GM12878 (cell line): Measurements from ENCODE around the gene SEMA5B. TPM values are rescaled to one million over a fixed set of nuclear protein-coding genes. Genes with fewer than 3 reads are reported as not detected.

Experiments
- ATAC-seq: fragments of 200-7000 bp; cut with Tn5 transposase; 3 replicates; pipeline ENCODE4 v1.9.1; 2020; ENCODE audit warnings: mild to moderate bottlenecking, moderate library complexity
- BruUV-seq: library from RNA; stranded (reverse); fragments of 400-500 nt; replicated peaks from 2 replicates; lab custom pipeline; 2021; lab: Mats Ljungman, UMichigan
- CTCF ChIA-PET: fragments of 300-600 bp; sonication (Branson Sonifier 250); formaldehyde crosslinking; extraction: SDS; loops from one replicate; lab custom pipeline; 2021; ENCODE audit warnings: inconsistent platforms; lab: Yijun Ruan, JAX
- POLR2A ChIA-PET: fragments of 350-600 bp; formaldehyde crosslinking; extraction: SDS; loops from one replicate; lab custom pipeline; 2021; ENCODE audit warnings: inconsistent platforms; lab: Charles Lee
- RAD21 ChIA-PET: fragments of 300-600 bp; sonication (Branson Sonifier 250); formaldehyde crosslinking; loops from one replicate; lab custom pipeline; 2023; ENCODE audit warnings: antibody characterized with exemption; ENCODE audit not compliant: unreplicated experiment; lab: Charles Lee
- SMC1A ChIA-PET: fragments of 300-600 bp; sonication (Branson Sonifier 250); formaldehyde crosslinking; loops from one replicate; lab custom pipeline; 2023; ENCODE audit not compliant: unreplicated experiment, uncharacterized antibody; lab: Charles Lee
- DNase-seq: peaks from one replicate; pipeline ENCODE4 v3.0.0-alpha.2; 2011; ENCODE audit warnings: low read depth, low spot score
- FAIRE-seq: peaks from 3 replicates; lab custom pipeline; 2011; peaks lifted over from hg19 to GRCh38; lab: Jason Lieb, UNC
- H2AFZ ChIP-seq: 2 replicates; pipeline ENCODE4 v1.6.0; 2011; ENCODE audit warnings: low read depth, low read length, control low read depth; ENCODE audit not compliant: control insufficient read depth
- H3K27ac ChIP-seq: 2 replicates; pipeline ENCODE4 v1.5.1; 2011; ENCODE audit warnings: control low read depth; ENCODE audit not compliant: control insufficient read depth, insufficient read depth
- H3K27me3 ChIP-seq, 2 experiments: replicated peaks in 1 of 2; 2 replicates each; pipeline versions ENCODE4 v1.6.0 to v1.6.1; 2011; ENCODE audit warnings: low read length in 1 of 2; ENCODE audit not compliant: control insufficient read depth in 2 of 2, insufficient read depth in 2 of 2
- H3K36me3 ChIP-seq, 2 experiments: 2 replicates each; pipeline ENCODE4 v1.5.1; 2011; ENCODE audit warnings: low read length in 1 of 2; ENCODE audit not compliant: control insufficient read depth in 2 of 2, insufficient read depth in 2 of 2
- H3K4me1 ChIP-seq: 2 replicates; pipeline ENCODE4 v1.6.1; 2011; ENCODE audit warnings: mild to moderate bottlenecking, low read length, moderate library complexity, mixed read lengths; ENCODE audit not compliant: control insufficient read depth, insufficient read depth
- H3K4me2 ChIP-seq: 2 replicates; pipeline ENCODE4 v1.6.0; 2011; ENCODE audit warnings: control low read depth; ENCODE audit not compliant: control insufficient read depth, insufficient read depth
- H3K4me3 ChIP-seq: fragments of 200-600 bp; sonication (generic); 2 replicates; pipeline ENCODE4 v1.5.1; 2016
- H3K79me2 ChIP-seq: 2 replicates; pipeline ENCODE4 v1.6.0; 2011; ENCODE audit warnings: low read length; ENCODE audit not compliant: control insufficient read depth, insufficient read depth
- H3K9ac ChIP-seq: 2 replicates; pipeline ENCODE4 v1.8.0; 2011; ENCODE audit warnings: low read length, control low read depth, mixed read lengths; ENCODE audit not compliant: control insufficient read depth, insufficient read depth
- H3K9me3 ChIP-seq: replicated peaks from 3 replicates; pipeline ENCODE4 v1.5.1; 2011; ENCODE audit warnings: mild to moderate bottlenecking, low read length; ENCODE audit not compliant: control insufficient read depth, insufficient read depth
- H4K20me1 ChIP-seq: 2 replicates; pipeline ENCODE4 v1.6.0; 2011; ENCODE audit not compliant: control insufficient read depth, insufficient read depth
- BHLHE40 ChIP-seq, 2 experiments: fragments of 450-650 bp in 1 of 2; IDR thresholded peaks; 2 replicates each; pipeline ENCODE4 v1.6.1; 2011 to 2017; ENCODE audit warnings: low read depth in 2 of 2, borderline replicate concordance in 1 of 2, improper control_type of control experiment in 1 of 2, low read length in 1 of 2, mild to moderate bottlenecking in 1 of 2
- CBX3 ChIP-seq: fragments of 200-600 bp; sonication (generic); IDR thresholded peaks from 2 replicates; pipeline ENCODE4 v1.6.1; 2016; ENCODE audit warnings: low read depth, borderline replicate concordance
- ETV6 ChIP-seq, 2 experiments: fragments of 450-650 bp in 1 of 2; IDR thresholded peaks in 1 of 2; conservative IDR thresholded peaks in 1 of 2; 2 replicates each; pipeline ENCODE4 v1.6.1; 2014; ENCODE audit warnings: antibody characterized with exemption in 1 of 2, borderline replicate concordance in 1 of 2, low read depth in 1 of 2, mild to moderate bottlenecking in 1 of 2, moderate library complexity in 1 of 2
- RB1 ChIP-seq: fragments of 450-650 bp; formaldehyde crosslinking; IDR thresholded peaks from 2 replicates; pipeline ENCODE4 v1.6.1; 2017; ENCODE audit warnings: mild to moderate bottlenecking, borderline replicate concordance
- RFX5 ChIP-seq: IDR thresholded peaks from 2 replicates; pipeline ENCODE4 v1.6.1; 2011; ENCODE audit warnings: low read depth, low read length, improper control_type of control experiment
- SMAD5 ChIP-seq: IDR thresholded peaks from 2 replicates; pipeline ENCODE4 v1.6.1; 2016; ENCODE audit warnings: antibody characterized with exemption, low read depth
- YY1 ChIP-seq: IDR thresholded peaks from 2 replicates; pipeline ENCODE4 v1.6.1; 2011; ENCODE audit warnings: low read depth, mild to moderate bottlenecking, low read length
- ZNF622 ChIP-seq: fragments of 450-650 bp; IDR thresholded peaks from 2 replicates; pipeline ENCODE4 v1.6.1; 2017; ENCODE audit warnings: mild to moderate bottlenecking, inconsistent platforms
- WGBS: methylation state at CpG from one replicate; pipeline ENCODE4 v1.1.6; 2016; ENCODE audit warnings: low lambda C conversion rate; ENCODE audit not compliant: insufficient replicate concordance, insufficient coverage; ENCODE audit errors: missing lambda C conversion rate; 5-methylcytosine and 5-hydroxymethylcytosine counted together
- in situ Hi-C: fragments of 300-500 bp; cut with MboI; formaldehyde crosslinking; loops from 9 replicates; pipeline ENCODE4 v1.14.3; 2018; ENCODE audit warnings: mixed read lengths
- intact Hi-C: fragments of 100-400 bp; cut with micrococcal nuclease; formaldehyde crosslinking; loops from one replicate; pipeline ENCODE4 v1.14.2; 2022; ENCODE audit not compliant: unreplicated experiment
- polyA plus RNA-seq, 11 experiments: library from polyadenylated mRNA; depleted of rRNA in 4 of 11; unstranded in 6 of 11; stranded (reverse) in 5 of 11; fragments of >200 nt; fragmentation: Nextera tagmentation in 4 of 11; fragmentation: Illumina TruSeq in 1 of 11; extraction: Ambion mirVana in 4 of 11; extraction: Trizol in 1 of 11; gene quantifications; 1 replicate in 1 of 11; 2 replicates in 10 of 11; pipeline versions ENCODE4 v1.2.1 to v1.2.3, GENCODE V29; 2011 to 2016; ENCODE audit warnings: inconsistent platforms in 2 of 11, missing spikeins in 2 of 11, low read depth in 1 of 11
- total RNA-seq, 4 experiments: library from RNA; depleted of rRNA in 3 of 4; stranded (reverse); fragments of >200 nt in 3 of 4; fragmentation: Illumina TruSeq in 1 of 4; extraction: Trizol in 1 of 4; gene quantifications; 2 replicates each; pipeline versions ENCODE4 v1.2.1 to v1.2.3, GENCODE V29; 2013 to 2021
- TF ChIP-seq, protein P1 (sequence below): fragments of 450-650 bp; formaldehyde crosslinking; IDR thresholded peaks from 2 replicates; pipeline ENCODE4 v1.4.0; 2022; ENCODE audit warnings: mild to moderate bottlenecking, moderate library complexity
- TF ChIP-seq, protein P2 (sequence below): fragments of 450-650 bp; IDR thresholded peaks from 2 replicates; pipeline ENCODE4 v1.6.1; 2017; ENCODE audit warnings: borderline replicate concordance

Gene SEMA5B
- total and polyA plus RNA-seq, 10 of the 15 experiments (the other 5 are each of a cell fraction or from before 2014, with no cell fraction given) = 0.05 TPM; not detected in 9

DNA sequence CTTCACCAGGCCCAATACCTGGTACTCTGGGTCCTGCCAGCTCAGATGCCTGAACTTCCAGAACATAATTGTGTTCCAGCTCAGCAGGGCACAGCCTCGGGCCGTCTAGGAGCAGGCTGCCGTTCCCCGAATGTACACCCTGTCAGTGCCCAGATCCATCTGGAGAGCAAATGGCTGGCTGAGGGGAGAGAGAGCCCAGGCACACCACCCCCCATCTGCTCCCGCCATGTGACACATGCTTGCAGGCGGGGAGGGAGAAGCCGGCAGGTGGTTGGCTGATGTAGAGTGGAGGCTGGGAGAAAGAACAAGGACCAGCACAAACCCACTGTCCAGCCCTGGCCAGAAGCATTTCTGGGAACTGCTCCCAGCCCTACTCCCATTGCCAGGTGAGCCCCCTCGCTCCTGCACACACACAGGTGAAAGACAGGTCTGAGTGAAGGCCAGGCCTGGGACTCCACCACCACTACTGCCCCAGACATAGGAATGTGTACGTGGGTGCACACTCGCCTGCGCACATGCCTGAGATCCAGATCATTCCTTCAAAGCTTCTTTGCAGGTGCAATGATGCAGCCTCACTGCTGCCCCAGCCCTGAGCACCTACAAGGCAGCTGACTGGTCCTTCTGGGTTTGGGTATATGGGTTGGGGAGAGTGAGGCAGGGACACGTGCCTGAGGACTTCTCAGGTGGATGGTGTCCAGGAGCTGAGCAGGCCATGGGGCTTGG, 53.5 kb downstream of the SEMA5B start (continued):
- no peak for TF ChIP-seq ZNF622

DNA sequence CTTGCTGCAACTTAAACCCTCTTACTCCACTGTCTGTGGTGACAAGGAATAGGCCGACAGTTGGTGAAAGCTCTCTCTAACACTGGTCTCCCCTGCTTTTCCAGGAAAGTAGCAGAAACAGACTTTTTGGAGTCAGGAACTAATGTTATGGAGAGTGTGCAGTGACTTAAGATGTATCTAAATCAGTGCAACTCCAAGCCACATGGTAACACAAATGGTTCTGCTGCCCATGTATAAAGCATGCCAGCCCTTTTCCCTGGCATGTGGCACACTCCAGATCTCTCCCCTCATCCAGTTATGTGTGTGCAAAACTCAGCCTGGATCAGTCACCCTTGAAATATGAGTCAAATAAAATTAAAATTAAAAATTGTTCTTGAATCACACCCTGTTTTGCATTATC, 55.4 kb downstream of the SEMA5B start:
- SMC1A ChIA-PET = no interaction called here
- FAIRE-seq (no peak), DNase-seq (no peak), ATAC-seq (no peak)
- Histone ChIP-seq H3K36me3 (no peaks in the 10 kb centered on the region), H3K9ac (no peak overlapping the region), H2AFZ (no peak overlapping the region), H3K27me3 (peaks cover 0 to 2% of the 10 kb centered on the region in 2 experiments; a peak in 3 of 4 replicates), H4K20me1 (no peaks in the 10 kb centered on the region), H3K27ac (no peak overlapping the region), H3K9me3 (no peaks in the 10 kb centered on the region), H3K4me2 (no peak overlapping the region), H3K4me3 (no peak overlapping the region), H3K4me1 (0 out of 2 replicates have a peak, but pooled peaks cover 3% of the 10 kb centered on the region), H3K79me2 (no peaks in the 10 kb centered on the region)
- in situ Hi-C loops (no loop called here), intact Hi-C loops (no loop called here)
- POLR2A ChIA-PET = no interaction called here
- no TSS peak for BruUV-seq
- 92% methylated on average over 1 of the region's 1 CpG for WGBS
- RAD21 ChIA-PET = no interaction called here
- TF ChIP-seq ETV6 (conservative IDR thresholded peaks at IDR 0.05 in 1 of 2, IDR thresholded peaks at IDR 0.05 in 1 of 2; ENCODE audit: borderline replicate concordance in 1 of 2, low read depth in 1 of 2) = no peak
- TF ChIP-seq YY1 = no peak
- TF ChIP-seq RFX5 = no peak
- no peak for TF ChIP-seq SMAD5
- TF ChIP-seq BHLHE40 (IDR thresholded peaks at IDR 0.05; ENCODE audit: borderline replicate concordance in 1 of 2, low read depth in 2 of 2, low read length in 1 of 2) = no peak
- no peak for TF ChIP-seq RB1
- TF ChIP-seq, protein P1, sequence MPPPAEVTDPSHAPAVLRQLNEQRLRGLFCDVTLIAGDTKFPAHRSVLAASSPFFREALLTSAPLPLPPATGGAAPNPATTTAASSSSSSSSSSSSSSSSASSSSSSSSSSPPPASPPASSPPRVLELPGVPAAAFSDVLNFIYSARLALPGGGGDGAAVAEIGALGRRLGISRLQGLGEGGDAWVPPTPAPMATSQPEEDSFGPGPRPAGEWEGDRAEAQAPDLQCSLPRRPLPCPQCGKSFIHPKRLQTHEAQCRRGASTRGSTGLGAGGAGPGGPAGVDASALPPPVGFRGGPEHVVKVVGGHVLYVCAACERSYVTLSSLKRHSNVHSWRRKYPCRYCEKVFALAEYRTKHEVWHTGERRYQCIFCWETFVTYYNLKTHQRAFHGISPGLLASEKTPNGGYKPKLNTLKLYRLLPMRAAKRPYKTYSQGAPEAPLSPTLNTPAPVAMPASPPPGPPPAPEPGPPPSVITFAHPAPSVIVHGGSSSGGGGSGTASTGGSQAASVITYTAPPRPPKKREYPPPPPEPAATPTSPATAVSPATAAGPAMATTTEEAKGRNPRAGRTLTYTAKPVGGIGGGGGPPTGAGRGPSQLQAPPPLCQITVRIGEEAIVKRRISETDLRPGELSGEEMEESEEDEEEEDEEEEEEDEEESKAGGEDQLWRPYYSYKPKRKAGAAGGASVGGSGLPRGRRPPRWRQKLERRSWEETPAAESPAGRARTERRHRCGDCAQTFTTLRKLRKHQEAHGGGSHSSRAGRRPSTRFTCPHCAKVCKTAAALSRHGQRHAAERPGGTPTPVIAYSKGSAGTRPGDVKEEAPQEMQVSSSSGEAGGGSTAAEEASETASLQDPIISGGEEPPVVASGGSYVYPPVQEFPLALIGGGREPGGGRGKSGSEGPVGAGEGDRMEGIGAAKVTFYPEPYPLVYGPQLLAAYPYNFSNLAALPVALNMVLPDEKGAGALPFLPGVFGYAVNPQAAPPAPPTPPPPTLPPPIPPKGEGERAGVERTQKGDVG (CRISPR knock-in tag) = no peak
- TF ChIP-seq, protein P2, sequence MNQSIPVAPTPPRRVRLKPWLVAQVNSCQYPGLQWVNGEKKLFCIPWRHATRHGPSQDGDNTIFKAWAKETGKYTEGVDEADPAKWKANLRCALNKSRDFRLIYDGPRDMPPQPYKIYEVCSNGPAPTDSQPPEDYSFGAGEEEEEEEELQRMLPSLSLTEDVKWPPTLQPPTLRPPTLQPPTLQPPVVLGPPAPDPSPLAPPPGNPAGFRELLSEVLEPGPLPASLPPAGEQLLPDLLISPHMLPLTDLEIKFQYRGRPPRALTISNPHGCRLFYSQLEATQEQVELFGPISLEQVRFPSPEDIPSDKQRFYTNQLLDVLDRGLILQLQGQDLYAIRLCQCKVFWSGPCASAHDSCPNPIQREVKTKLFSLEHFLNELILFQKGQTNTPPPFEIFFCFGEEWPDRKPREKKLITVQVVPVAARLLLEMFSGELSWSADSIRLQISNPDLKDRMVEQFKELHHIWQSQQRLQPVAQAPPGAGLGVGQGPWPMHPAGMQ = no peak
- no peak for TF ChIP-seq CBX3
- CTCF ChIA-PET = interaction anchor here (0.7 kb wide), 1 partner anchor 30 kb away, joined by 3 read pairs; no protein-coding TSS in a partner anchor
